ENCODE results near the gene ADAMTS9.
A peak's percentile ranks its signal among the peaks of the same experiment; 100 is the strongest.

Gene ADAMTS9

GRCh38 chr3:64530434-64531049, 157.3 kb downstream of the ADAMTS9 start:
- peak; percentile 1 for DNase-seq

DNA sequence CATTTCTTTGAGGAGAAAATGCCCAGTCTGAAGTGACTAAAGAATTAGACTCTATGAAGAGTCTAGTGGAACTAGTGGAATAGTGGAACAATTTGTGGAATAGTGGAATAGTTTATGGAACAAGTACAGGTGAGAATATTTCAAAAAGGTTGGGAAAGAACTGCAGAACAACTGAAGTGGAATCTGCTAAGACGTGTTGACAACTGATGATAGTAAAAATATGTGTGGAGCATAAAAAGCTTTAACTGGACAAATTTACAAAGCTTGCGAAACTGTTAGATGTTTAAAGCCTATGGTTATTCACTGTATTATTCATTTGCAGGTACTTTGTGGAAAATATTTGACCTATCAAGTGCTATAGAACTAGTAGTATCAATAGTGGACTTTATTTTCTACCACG, 164.5 kb downstream of the ADAMTS9 start:
- DNase-seq = no peak

- DNase-seq = no peak
Measured at GRCh38 chr3:64520334-64520733, 167.5 kb downstream of the ADAMTS9 start.

- DNase-seq = no peak
Measured at GRCh38 chr3:64518950-64519349, 168.8 kb downstream of the ADAMTS9 start.

DNA sequence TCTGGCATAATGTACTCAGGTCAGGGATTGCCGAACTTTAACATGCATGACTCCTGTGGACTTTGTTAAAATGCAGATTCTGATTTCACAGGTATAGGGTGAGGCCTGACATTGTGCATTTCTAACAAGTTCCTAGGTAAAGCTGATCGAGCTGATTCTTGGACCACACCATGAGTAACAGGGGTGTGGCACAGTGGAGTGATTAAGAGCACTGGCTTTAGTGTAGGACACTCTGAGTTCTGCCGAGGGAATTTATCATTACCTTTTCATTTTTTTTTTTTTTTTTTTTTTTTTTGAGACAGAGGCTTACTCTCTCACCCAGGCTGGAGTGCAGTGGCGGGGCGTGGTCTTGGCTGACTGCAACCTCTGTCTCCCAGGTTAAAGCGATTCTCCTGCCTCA, 169.3 kb downstream of the ADAMTS9 start:
- DNase-seq = no peak

DNA sequence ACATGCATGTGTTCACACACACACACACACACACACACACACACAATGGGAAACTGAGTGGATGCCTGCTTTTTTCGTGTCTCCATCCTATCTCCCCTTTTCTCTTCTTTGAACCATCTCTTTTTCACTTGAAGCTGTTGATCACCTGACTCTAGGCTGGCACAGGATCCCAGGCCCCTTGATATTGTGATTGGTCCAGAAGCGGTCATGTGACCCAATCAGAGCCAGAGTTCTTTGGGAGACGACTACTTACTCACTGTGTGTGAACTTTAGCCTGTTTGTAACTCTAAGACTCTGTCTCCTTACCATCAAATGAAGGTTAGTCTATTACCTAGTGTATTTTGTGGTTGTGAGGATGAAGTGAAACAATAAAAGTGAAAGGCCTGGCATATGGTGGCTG, 172.9 kb downstream of the ADAMTS9 start:
- no peak for DNase-seq

- DNase-seq = no peak
Measured at GRCh38 chr3:64509206-64509605, 178.6 kb downstream of the ADAMTS9 start.

- DNase-seq = no peak
Measured at GRCh38 chr3:64508140-64508539, 179.7 kb downstream of the ADAMTS9 start.

GRCh38 chr3:64506255-64506654, 181.5 kb downstream of the ADAMTS9 start:
- no peak for DNase-seq

- no peak for DNase-seq
Measured at GRCh38 chr3:64505419-64505818, 182.4 kb downstream of the ADAMTS9 start.

DNA sequence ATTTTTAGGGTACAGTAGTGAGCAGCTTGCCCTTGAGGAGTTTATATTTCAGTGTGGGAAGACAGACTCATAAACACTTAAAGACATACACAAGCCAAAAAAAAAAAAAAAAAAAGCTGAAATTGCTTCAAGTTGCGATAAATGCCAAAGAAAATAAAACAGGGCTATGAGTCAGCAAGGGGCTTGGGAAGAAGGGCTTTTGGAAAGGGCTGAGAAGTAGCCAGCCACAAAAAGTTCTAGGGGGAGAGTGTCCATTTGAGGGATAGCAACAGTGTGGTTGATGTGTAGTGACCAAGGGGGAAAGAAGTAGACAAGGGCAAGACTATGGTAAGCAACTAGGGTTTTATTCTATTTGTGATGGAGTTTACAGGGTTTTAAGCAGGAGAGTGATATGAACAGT, 185.5 kb downstream of the ADAMTS9 start:
- no peak for DNase-seq

DNA sequence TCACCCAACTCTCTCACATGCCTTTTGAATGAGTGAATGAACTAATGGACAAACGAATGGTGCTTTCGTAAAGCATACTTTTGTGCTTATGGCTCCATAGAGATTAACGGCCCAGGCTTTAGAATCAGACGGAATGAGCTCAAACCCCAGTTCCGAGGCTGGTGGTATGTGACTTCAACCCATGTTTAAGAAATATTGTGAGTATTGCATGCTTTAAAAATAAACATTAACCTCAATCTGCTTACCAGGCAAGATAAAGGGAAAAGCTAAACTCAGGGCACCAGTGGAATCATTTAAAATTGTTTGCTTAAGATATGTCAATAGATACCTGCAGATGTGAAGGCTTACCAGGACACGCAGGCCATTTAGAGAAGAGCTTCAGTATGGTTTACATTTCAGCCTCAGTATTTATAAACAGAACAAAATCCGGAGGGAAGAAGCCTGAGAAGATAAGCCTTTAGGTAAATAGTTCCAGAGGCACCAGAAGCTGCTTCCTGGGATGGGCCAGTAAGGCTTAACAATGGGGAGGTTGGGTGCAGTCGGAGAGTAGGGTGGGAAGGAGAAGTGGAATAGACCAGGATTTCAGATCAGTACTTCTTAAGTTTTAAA, 186.4 kb downstream of the ADAMTS9 start:
- DNase-seq = no peak

- no peak for DNase-seq
Measured at GRCh38 chr3:64496786-64497490, 190.9 kb downstream of the ADAMTS9 start.

GRCh38 chr3:64495781-64496334, 191.9 kb downstream of the ADAMTS9 start:
- no peak for DNase-seq

- no peak for DNase-seq
Measured at GRCh38 chr3:64495121-64495780, 192.5 kb downstream of the ADAMTS9 start.

GRCh38 chr3:64494526-64494925, 193.3 kb downstream of the ADAMTS9 start:
- no peak for DNase-seq

DNA sequence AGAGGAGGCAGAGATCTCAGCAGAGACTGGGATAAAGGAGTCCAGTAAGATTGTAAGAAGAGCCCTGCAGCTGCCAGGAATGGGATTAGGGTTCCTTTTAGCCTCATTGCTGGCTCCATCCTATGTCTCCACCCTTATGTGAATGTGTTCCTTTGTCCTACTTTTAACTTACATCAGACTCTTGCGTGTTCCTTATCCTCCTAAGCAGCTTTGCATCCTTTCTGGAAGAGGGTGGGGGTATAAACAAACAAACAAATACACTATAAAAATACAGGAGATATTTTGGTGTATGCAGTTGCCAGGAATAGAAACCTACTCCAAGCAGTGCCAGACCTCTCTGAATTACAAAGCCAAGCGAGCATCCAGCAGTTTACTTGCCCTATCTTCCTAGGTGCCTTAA, 194.7 kb downstream of the ADAMTS9 start:
- DNase-seq = no peak

GRCh38 chr3:64491843-64492242, 196.0 kb downstream of the ADAMTS9 start:
- no peak for DNase-seq

DNA sequence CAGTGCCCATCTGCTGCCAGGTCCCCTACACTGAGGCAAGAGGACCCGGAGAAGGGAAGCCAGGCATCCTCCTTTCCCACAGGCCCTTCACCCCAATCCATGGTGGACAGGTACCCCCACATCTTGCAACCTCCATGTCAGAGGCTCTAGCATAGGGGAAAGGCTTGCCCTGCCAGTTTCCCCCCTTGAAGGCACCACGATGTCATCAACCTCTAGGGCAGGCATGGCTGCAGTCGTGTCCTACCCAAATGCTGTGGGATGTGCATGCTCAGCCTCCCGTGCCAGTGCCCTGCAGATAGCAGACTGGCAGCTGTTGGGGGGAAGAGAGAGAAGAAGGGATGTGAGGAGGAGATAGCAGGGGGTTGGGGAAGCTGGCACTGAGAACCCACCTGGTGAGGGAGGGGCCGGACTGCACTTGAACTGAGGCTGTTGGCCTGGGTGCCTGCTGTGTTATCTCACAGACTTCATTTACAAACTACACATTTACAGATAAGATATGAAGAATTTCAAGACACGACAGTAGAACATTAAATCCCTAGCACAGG, 197.5 kb downstream of the ADAMTS9 start:
- DNase-seq = no peak

DNA sequence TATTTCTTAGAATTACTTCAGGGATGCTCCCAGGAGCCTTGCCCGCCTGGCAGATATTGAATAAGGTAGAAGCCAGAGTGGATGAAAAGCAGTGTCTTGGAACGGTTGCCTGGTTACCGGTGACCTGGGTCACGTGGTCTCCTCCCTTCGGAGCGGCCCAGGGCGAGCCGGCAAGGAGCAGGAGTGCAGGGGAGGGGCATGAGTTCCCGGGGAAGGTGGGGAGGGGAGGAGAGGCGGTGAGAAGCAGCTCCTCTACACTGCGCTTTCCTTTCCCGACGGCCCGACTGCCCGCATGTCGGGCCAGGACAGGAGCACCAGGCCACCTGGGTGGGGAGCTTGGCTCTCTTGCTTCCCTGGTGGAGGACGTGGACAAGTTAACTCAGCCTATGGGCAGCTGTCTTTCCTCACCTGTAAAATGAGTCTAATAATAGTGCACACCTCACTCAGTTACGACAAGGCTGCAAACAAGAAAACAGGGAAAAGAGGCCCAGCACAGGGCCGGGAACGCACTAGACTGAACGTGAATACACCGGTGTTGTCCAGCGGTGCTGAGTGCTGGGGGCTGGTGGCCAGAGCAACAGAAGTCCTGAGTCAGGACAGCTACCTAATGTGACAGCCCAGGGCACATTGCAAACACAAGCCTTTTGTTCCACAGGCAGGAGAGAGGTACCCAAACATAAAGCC, 198.3 kb downstream of the ADAMTS9 start:
- peak; percentile 80 for DNase-seq

DNA sequence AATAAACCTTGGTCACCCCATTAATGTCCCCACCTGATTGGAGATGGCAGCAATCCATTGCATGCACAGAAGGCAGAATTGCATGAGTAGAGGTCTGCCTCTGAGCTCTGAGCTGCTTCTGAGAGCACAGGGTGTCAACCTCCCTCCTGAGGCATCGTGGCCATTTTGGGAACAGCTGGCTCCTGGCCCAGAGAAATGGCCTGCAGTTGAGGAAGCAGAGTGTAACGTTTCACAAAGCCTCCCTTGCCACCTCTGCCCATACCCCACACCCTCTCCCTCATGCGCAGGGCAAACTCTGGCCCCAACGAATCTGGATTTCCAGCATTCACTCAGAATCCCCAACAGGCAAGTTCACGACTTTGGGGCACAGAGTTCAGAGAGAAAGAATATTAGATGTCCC, 198.9 kb downstream of the ADAMTS9 start:
- peak; percentile 34 for DNase-seq

GRCh38 chr3:64484289-64484992, 203.4 kb downstream of the ADAMTS9 start:
- peak; percentile 21 for DNase-seq

Measured in NCI-H1105 (cell line).